T-cell (primary cell): ENCODE data around the gene ITPKA. TPM values are rescaled to one million over a fixed set of nuclear protein-coding genes. Genes with fewer than 3 reads are reported as not detected.
A peak's percentile ranks its signal among the peaks of the same experiment; 100 is the strongest.

Source experiments
- ATAC-seq, 4 experiments: fragments of 200-7000 bp in 3 of 4; fragments of 150-1000 bp in 1 of 4; cut with Tn5 transposase; replicated peaks in 1 of 4; 1 replicate in 3 of 4; 2 replicates in 1 of 4; pipeline ENCODE4 v1.10.0; 2021; ENCODE audit warnings: moderate library complexity in 3 of 4, mild to moderate bottlenecking in 2 of 4, moderate number of reproducible peaks in 1 of 4
- CTCF ChIA-PET, 2 donors: fragments of 300-600 bp; sonication (Branson Sonifier 250); formaldehyde crosslinking; loops; one replicate each; lab custom pipeline; 2022; ENCODE audit warnings: antibody characterized with exemption in 2 of 2; lab: Charles Lee
- POLR2A ChIA-PET, 2 donors: fragments of 300-600 bp; sonication (Branson Sonifier 250); formaldehyde crosslinking; loops; one replicate each; lab custom pipeline; 2022; ENCODE audit warnings: antibody characterized with exemption in 2 of 2; lab: Charles Lee
- DNase-seq, 35 experiments: peaks; one replicate each; pipeline versions ENCODE4 v3.0.0 to v3.0.0-alpha.2; 2013 to 2023
- H3K27ac ChIP-seq: one replicate; pipeline ENCODE4 v1.5.1; 2013; ENCODE audit warnings: low read length
- H3K27me3 ChIP-seq, 2 experiments: replicated peaks in 1 of 2; 1 replicate in 1 of 2; 2 replicates in 1 of 2; pipeline versions ENCODE4 v1.6.1 to v1.7.0; 2013; ENCODE audit warnings: low read length in 1 of 2, mixed read lengths in 1 of 2; ENCODE audit not compliant: control insufficient read depth in 2 of 2, insufficient read depth in 2 of 2; ENCODE audit errors: extremely low read depth in 1 of 2
- H3K36me3 ChIP-seq, 2 donors: 1 replicate in 1 of 2; 2 replicates in 1 of 2; pipeline versions ENCODE4 v1.6.1 to v1.7.0; 2013; ENCODE audit warnings: low read length in 1 of 2; ENCODE audit not compliant: control insufficient read depth in 2 of 2, insufficient read depth in 1 of 2; ENCODE audit errors: extremely low read depth in 1 of 2
- H3K4me1 ChIP-seq, 2 experiments: 1 replicate in 1 of 2; 2 replicates in 1 of 2; pipeline versions ENCODE4 v1.6.1 to v1.7.0; 2013; ENCODE audit warnings: low read length in 2 of 2, mixed read lengths in 1 of 2; ENCODE audit not compliant: insufficient read depth in 2 of 2, control insufficient read depth in 1 of 2; ENCODE audit errors: extremely low read depth in 1 of 2
- H3K4me3 ChIP-seq, 2 donors: 1 replicate in 1 of 2; 2 replicates in 1 of 2; pipeline versions ENCODE4 v1.5.1 to v1.7.0; 2013; ENCODE audit warnings: mild to moderate bottlenecking in 2 of 2, low read length in 1 of 2, moderate library complexity in 1 of 2; ENCODE audit not compliant: control insufficient read depth in 1 of 2; ENCODE audit errors: extremely low read depth in 1 of 2
- H3K9me3 ChIP-seq: 2 replicates; pipeline ENCODE4 v1.7.0; 2013
- H3K27ac Mint-ChIP-seq, 2 donors: one replicate each; pipeline ENCODE4 v1.8.0; 2020 to 2021; ENCODE audit warnings: mild to moderate bottlenecking in 2 of 2, mixed read lengths in 2 of 2
- H3K27me3 Mint-ChIP-seq, 2 donors: one replicate each; pipeline ENCODE4 v1.8.0; 2021 to 2022; ENCODE audit warnings: mixed read lengths in 2 of 2
- H3K36me3 Mint-ChIP-seq: one replicate; pipeline ENCODE4 v1.8.0; 2021; ENCODE audit warnings: mixed read lengths
- H3K4me1 Mint-ChIP-seq, 3 donors: one replicate each; pipeline ENCODE4 v1.8.0; 2020 to 2022; ENCODE audit warnings: mixed read lengths in 3 of 3, mild to moderate bottlenecking in 1 of 3
- H3K4me3 Mint-ChIP-seq, 3 donors: one replicate each; pipeline ENCODE4 v1.8.0; 2020 to 2022; ENCODE audit warnings: mild to moderate bottlenecking in 3 of 3, mixed read lengths in 3 of 3, moderate library complexity in 3 of 3
- H3K9me3 Mint-ChIP-seq, 3 donors: one replicate each; pipeline ENCODE4 v1.8.0; 2020 to 2022; ENCODE audit warnings: mixed read lengths in 3 of 3
- WGBS: methylation state at CpG from one replicate; pipeline ENCODE4 v1.1.5; 2013; ENCODE audit warnings: missing lambda C conversion rate; ENCODE audit not compliant: insufficient coverage; 5-methylcytosine and 5-hydroxymethylcytosine counted together
- total RNA-seq, 35 experiments: library from RNA in 6 of 35; stranded (reverse) in 6 of 35; fragments of 120-200 nt in 1 of 35; gene quantifications; one replicate each; pipeline versions ENCODE4 v1.2.1 to v1.2.4 and lab custom pipeline; 2013 to 2026

Gene ITPKA
- total RNA-seq, 5 donors from 2014 or later (not counting 1 experiment from before 2014, with no cell fraction given) = 0.38 TPM; not detected in 4

DNA sequence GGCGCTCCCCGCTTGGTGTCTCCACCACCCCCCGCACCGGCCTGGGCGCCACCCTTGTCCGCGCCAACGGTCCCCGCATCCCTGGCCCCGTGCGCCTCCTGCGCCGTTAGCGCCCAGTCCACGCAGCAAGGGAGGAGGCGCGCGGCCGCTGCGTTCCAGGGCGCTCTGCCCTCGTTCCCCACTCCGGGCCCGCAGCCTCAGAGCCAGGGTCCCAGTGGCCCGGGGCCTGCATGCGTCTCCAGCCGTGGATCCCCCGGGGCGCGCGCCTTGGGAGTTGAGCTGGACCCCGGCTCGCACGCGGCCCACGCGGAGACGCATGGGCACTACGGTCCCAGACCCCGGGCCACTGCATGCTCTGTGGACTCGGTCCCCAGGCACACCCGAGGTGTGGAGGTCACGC lies 7.4 kb upstream of the ITPKA start:
- ATAC-seq (no peak), DNase-seq (no peak)
- peaks cover 0 to 12% of the 10 kb centered on the region in 2 experiments for H3K27me3 ChIP-seq
- H3K4me3 ChIP-seq = no peak overlapping the region
- Mint-ChIP-seq H3K4me3 (no peak overlapping the region), H3K9me3 (no peaks in the 10 kb centered on the region), H3K36me3 (peaks cover 5% of the 10 kb centered on the region), H3K4me1 (peaks cover 23 to 28% (median 23%) of the 10 kb centered on the region in 3 donors), H3K27me3 (peaks cover 0 to 2% of the 10 kb centered on the region in 2 donors), H3K27ac (no peak overlapping the region)
- CTCF ChIA-PET = interaction anchor here in 1 of 2 donors (0.7 kb wide), 1 partner anchor 112 kb away, joined by 5 read pairs; no protein-coding TSS in a partner anchor
- no peaks in the 10 kb centered on the region for H3K9me3 ChIP-seq
- no peak overlapping the region for H3K27ac ChIP-seq
- POLR2A ChIA-PET = no interaction called here
- peaks cover 1 to 4% of the 10 kb centered on the region in 2 donors for H3K36me3 ChIP-seq
- peaks cover 2 to 31% of the 10 kb centered on the region in 2 experiments for H3K4me1 ChIP-seq
- 90% methylated on average over 41 of the region's 43 CpGs for WGBS

DNA sequence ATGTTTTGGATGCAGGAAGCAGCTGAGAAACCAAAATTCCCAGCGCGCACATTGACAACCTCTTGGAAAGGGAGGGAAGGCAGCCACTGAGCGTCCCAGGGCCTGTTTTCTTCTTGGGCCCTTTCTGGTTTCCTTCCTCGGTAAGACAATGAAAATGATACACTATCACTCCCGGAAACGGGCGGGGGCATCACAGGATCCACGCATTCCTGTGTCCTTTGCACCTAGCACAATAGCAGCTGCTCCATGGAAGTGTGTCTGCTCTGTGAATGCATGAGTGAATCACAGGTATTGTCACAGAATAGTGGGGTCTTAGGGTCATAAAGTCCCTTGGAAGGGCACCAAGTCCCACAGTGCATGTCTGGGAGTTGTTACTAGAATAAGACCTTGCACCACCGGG lies 6.3 kb upstream of the ITPKA start:
- WGBS = 50% methylated on average over 1 of the region's 9 CpGs
- CTCF ChIA-PET = no interaction called here
- no peak overlapping the region for H3K4me3 Mint-ChIP-seq

GRCh38 chr15:41487802-41488201 lies 5.9 kb upstream of the ITPKA start:
- H3K4me1 ChIP-seq = peaks cover 2 to 37% of the 10 kb centered on the region in 2 experiments
- POLR2A ChIA-PET = no interaction called here
- no peak overlapping the region for H3K4me3 ChIP-seq
- DNase-seq (no peak), ATAC-seq (no peak)
- CTCF ChIA-PET = no interaction called here
- Mint-ChIP-seq H3K36me3 (no peaks in the 10 kb centered on the region), H3K4me3 (no peak overlapping the region), H3K27me3 (peaks cover 11 to 12% of the 10 kb centered on the region in 2 donors), H3K9me3 (no peaks in the 10 kb centered on the region), H3K4me1 (peaks cover 24 to 34% (median 24%) of the 10 kb centered on the region in 3 donors), H3K27ac (peak overlapping the region in 1 of 2 donors; percentile 13)
- no peaks in the 10 kb centered on the region for H3K9me3 ChIP-seq
- no peak overlapping the region for H3K27ac ChIP-seq
- WGBS = 59% methylated on average over 2 of the region's 2 CpGs
- H3K27me3 ChIP-seq = peaks cover 5 to 25% of the 10 kb centered on the region in 2 experiments
- no peaks in the 10 kb centered on the region for H3K36me3 ChIP-seq

More for the DNA sequence above, 6.3 kb upstream of the ITPKA start:
- peaks cover 23 to 33% (median 25%) of the 10 kb centered on the region in 3 donors for H3K4me1 Mint-ChIP-seq
- peaks cover 6 to 8% of the 10 kb centered on the region in 2 donors for H3K27me3 Mint-ChIP-seq
- Histone ChIP-seq H3K27me3 (peaks cover 5 to 21% of the 10 kb centered on the region in 2 experiments), H3K4me3 (no peak overlapping the region), H3K4me1 (peaks cover 2 to 36% of the 10 kb centered on the region in 2 experiments), H3K27ac (no peak overlapping the region), H3K9me3 (no peaks in the 10 kb centered on the region), H3K36me3 (no peaks in the 10 kb centered on the region)
- ATAC-seq (no peak), DNase-seq (no peak)
- H3K9me3 Mint-ChIP-seq = no peaks in the 10 kb centered on the region
- H3K27ac Mint-ChIP-seq = no peak overlapping the region
- H3K36me3 Mint-ChIP-seq = no peaks in the 10 kb centered on the region
- POLR2A ChIA-PET = no interaction called here

- DNase-seq (no peak), ATAC-seq (no peak)
- Mint-ChIP-seq H3K4me3 (no peak overlapping the region), H3K27ac (no peak overlapping the region), H3K27me3 (peaks cover 12 to 15% of the 10 kb centered on the region in 2 donors), H3K9me3 (no peaks in the 10 kb centered on the region), H3K4me1 (peaks cover 13 to 21% (median 14%) of the 10 kb centered on the region in 3 donors), H3K36me3 (no peaks in the 10 kb centered on the region)
- Histone ChIP-seq H3K9me3 (no peaks in the 10 kb centered on the region), H3K4me3 (no peak overlapping the region), H3K4me1 (peaks cover 3 to 34% of the 10 kb centered on the region in 2 experiments), H3K27ac (no peak overlapping the region), H3K36me3 (no peaks in the 10 kb centered on the region), H3K27me3 (peaks cover 5 to 37% of the 10 kb centered on the region in 2 experiments)
- POLR2A ChIA-PET = no interaction called here
- WGBS = 100% methylated on average over 1 of the region's 2 CpGs
- CTCF ChIA-PET = interaction anchor here in 1 of 2 donors (0.7 kb wide), 1 partner anchor 25 kb away, joined by 4 read pairs; no protein-coding TSS in a partner anchor
These were observed 4.0 kb upstream of the ITPKA start for GRCh38 chr15:41489641-41490040.

DNA sequence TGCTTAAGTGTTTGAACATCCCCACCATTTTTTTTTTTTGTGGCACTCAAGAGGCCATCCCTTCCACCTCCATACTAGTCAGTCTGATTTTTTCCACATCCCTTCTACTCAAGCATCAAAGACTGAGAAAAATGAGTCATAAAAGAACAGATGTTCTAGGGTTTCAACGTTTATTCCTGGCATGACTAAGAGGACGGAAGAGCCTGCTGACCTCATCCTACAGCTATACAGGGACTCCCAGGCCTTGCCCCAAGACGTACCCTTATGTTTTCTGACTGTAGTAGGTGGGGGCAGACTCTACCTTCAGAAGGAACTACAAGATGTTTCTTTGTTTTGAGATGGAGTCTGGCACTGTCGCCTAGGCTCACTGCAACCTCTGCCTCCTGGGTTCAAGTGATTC lies 3.3 kb upstream of the ITPKA start:
- H3K4me3 Mint-ChIP-seq = no peak overlapping the region
- no peak for DNase-seq
- Histone ChIP-seq H3K4me3 (no peak overlapping the region), H3K27ac (no peak overlapping the region), H3K9me3 (no peaks in the 10 kb centered on the region), H3K4me1 (peaks cover 3 to 41% of the 10 kb centered on the region in 2 experiments), H3K36me3 (no peaks in the 10 kb centered on the region), H3K27me3 (peaks cover 5 to 44% of the 10 kb centered on the region in 2 experiments)
- peak overlapping the region in 1 of 2 donors; percentile 55 for H3K27ac Mint-ChIP-seq
- H3K4me1 Mint-ChIP-seq = peaks cover 13 to 24% (median 14%) of the 10 kb centered on the region in 3 donors
- 57% methylated on average over 1 of the region's 4 CpGs for WGBS
- no peaks in the 10 kb centered on the region for H3K9me3 Mint-ChIP-seq
- peaks cover 12 to 18% of the 10 kb centered on the region in 2 donors for H3K27me3 Mint-ChIP-seq
- peak in 1 of 4 experiments; percentile 23 for ATAC-seq
- POLR2A ChIA-PET = no interaction called here
- H3K36me3 Mint-ChIP-seq = no peaks in the 10 kb centered on the region
- CTCF ChIA-PET = interaction anchor here in 1 of 2 donors (0.7 kb wide), 1 partner anchor 26 kb away, joined by 4 read pairs; no protein-coding TSS in a partner anchor

GRCh38 chr15:41491889-41492288 lies 1.8 kb upstream of the ITPKA start:
- WGBS = 100% methylated on average over 1 of the region's 4 CpGs
- Histone ChIP-seq H3K4me1 (peaks cover 3 to 50% of the 10 kb centered on the region in 2 experiments), H3K27ac (no peak overlapping the region), H3K36me3 (no peaks in the 10 kb centered on the region), H3K27me3 (peaks cover 5 to 60% of the 10 kb centered on the region in 2 experiments), H3K4me3 (no peak overlapping the region), H3K9me3 (no peaks in the 10 kb centered on the region)
- Mint-ChIP-seq H3K27ac (no peak overlapping the region), H3K4me1 (peaks cover 13 to 22% (median 14%) of the 10 kb centered on the region in 3 donors), H3K27me3 (peaks cover 12 to 27% of the 10 kb centered on the region in 2 donors), H3K9me3 (no peaks in the 10 kb centered on the region), H3K4me3 (no peak overlapping the region), H3K36me3 (no peaks in the 10 kb centered on the region)
- POLR2A ChIA-PET = no interaction called here
- ATAC-seq (no peak), DNase-seq (no peak)
- CTCF ChIA-PET = interaction anchor here in 1 of 2 donors (0.6 kb wide), 2 partner anchors 28 to 1347 kb away, joined by 3 read pairs; no protein-coding TSS in a partner anchor
